ENCODE results near the gene ALDH5A1. TPM values are rescaled to one million over a fixed set of nuclear protein-coding genes. Genes with fewer than 3 reads are reported as not detected.

Gene ALDH5A1
- total and polyA plus RNA-seq, 10 of the 15 experiments (the other 5 are each of a cell fraction or from before 2014, with no cell fraction given), result 2.6 to 13.8 (median 9.3) TPM

GRCh38 chr6:24506814-24507520 lies 12.2 kb downstream of the ALDH5A1 start:
- intact Hi-C loops (cut with micrococcal nuclease; ENCODE audit: unreplicated experiment) (no loop called here), in situ Hi-C loops (cut with MboI) (no loop called here)
- ChIA-PET CTCF (interaction anchor here (0.8 kb wide), 1 partner anchor 14 kb away, joined by 4 read pairs; no protein-coding TSS in a partner anchor), POLR2A (interaction anchor here (0.6 kb wide), 1 partner anchor 205 kb away, joined by 4 read pairs; no protein-coding TSS in a partner anchor), SMC1A (ENCODE audit: uncharacterized antibody, unreplicated experiment) (no interaction called here), RAD21 (ENCODE audit: unreplicated experiment) (no interaction called here)
- Histone ChIP-seq H3K4me2 (ENCODE audit: control insufficient read depth, insufficient read depth) (no peak overlapping the region), H3K4me3 (no peak overlapping the region), H3K27ac (ENCODE audit: control insufficient read depth, insufficient read depth) (no peak overlapping the region), H3K36me3 (ENCODE audit: control insufficient read depth in 2 of 2, insufficient read depth in 2 of 2, low read length in 1 of 2) (no peaks in the 10 kb centered on the region), H3K27me3 (replicated peaks in 1 of 2; ENCODE audit: control insufficient read depth in 2 of 2, insufficient read depth in 2 of 2, low read length in 1 of 2) (no peaks in the 10 kb centered on the region), H2AFZ (ENCODE audit: control insufficient read depth, low read depth, low read length) (no peak overlapping the region), H3K9me3 (replicated peaks; ENCODE audit: control insufficient read depth, insufficient read depth, low read length) (no peaks in the 10 kb centered on the region), H3K4me1 (ENCODE audit: control insufficient read depth, insufficient read depth, low read length) (no peaks in the 10 kb centered on the region), H3K9ac (ENCODE audit: control insufficient read depth, insufficient read depth, low read length) (no peak overlapping the region), H3K79me2 (ENCODE audit: control insufficient read depth, insufficient read depth, low read length) (no peaks in the 10 kb centered on the region), H4K20me1 (ENCODE audit: control insufficient read depth, insufficient read depth) (no peaks in the 10 kb centered on the region)
- 97% methylated on average over 3 of the region's 3 CpGs for WGBS (ENCODE audit: insufficient coverage, insufficient replicate concordance, low lambda C conversion rate, missing lambda C conversion rate)
- DNase-seq (ENCODE audit: low read depth, low spot score) (no peak), ATAC-seq (no peak), FAIRE-seq (no peak)
- no TSS peak for BruUV-seq (replicated peaks)
- TF ChIP-seq NKRF (conservative IDR thresholded peaks at IDR 0.05), result no peak
- no peak for TF ChIP-seq ATF2 (IDR thresholded peaks at IDR 0.05; ENCODE audit: low read length)
- no peak for TF ChIP-seq BRCA1 (IDR thresholded peaks at IDR 0.05; ENCODE audit: low read depth, low read length)
- TF ChIP-seq ELK1 (IDR thresholded peaks at IDR 0.05; ENCODE audit: low read depth, low read length), result no peak
- TF ChIP-seq PKNOX1 (IDR thresholded peaks at IDR 0.05), result no peak
- no peak for TF ChIP-seq USF2 (IDR thresholded peaks at IDR 0.05; ENCODE audit: borderline replicate concordance, low read depth, low read length)
- TF ChIP-seq ZNF592 (IDR thresholded peaks at IDR 0.05), result no peak
- TF ChIP-seq SPI1 (IDR thresholded peaks at IDR 0.05; ENCODE audit: borderline replicate concordance, insufficient read depth, low read depth, low read length), result no peak
